Measurements from ENCODE around the gene SMARCA2. TPM values are rescaled to one million over a fixed set of nuclear protein-coding genes. Genes with fewer than 3 reads are reported as not detected.

Gene SMARCA2
- total and polyA plus RNA-seq, 9 donors, result 108 to 404 (median 199) TPM

DNA sequence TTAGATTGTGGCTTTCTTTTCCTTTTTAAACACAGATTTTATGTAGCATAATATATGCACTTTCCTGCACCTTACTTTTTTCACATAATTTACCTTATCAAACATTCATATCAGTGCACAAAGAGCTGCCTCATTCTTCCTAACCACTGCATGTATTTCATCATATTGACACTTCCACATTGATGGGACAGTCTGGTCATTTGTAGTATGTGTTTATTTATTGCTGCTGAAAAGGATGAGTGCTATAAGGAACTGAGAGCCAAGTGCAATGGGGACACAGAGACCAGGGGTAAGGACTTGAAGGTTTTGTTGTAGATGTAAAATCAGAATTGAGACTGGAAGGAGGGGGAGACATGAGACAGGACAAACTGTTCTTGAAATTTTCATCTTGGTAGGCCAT is 193.8 kb downstream of the SMARCA2 start:
- intact Hi-C loops (cut with DNase I), result no loop called here
- no peak for TF ChIP-seq CTCF (IDR thresholded peaks at IDR 0.05)
- TF ChIP-seq EP300 (IDR thresholded peaks at IDR 0.05), result no peak
- no peak for TF ChIP-seq POLR2A (IDR thresholded peaks at IDR 0.05)
- H3K27ac ChIP-seq, result no peak overlapping the region
- H3K27me3 ChIP-seq, result no peaks in the 10 kb centered on the region
- no peak overlapping the region for H3K4me3 ChIP-seq
- H3K9me3 ChIP-seq, result no peaks in the 10 kb centered on the region
- DNase-seq, result no peak
- H3K4me1 ChIP-seq (ENCODE audit: insufficient read depth), result no peaks in the 10 kb centered on the region
- H3K36me3 ChIP-seq, result no peaks in the 10 kb centered on the region

DNA sequence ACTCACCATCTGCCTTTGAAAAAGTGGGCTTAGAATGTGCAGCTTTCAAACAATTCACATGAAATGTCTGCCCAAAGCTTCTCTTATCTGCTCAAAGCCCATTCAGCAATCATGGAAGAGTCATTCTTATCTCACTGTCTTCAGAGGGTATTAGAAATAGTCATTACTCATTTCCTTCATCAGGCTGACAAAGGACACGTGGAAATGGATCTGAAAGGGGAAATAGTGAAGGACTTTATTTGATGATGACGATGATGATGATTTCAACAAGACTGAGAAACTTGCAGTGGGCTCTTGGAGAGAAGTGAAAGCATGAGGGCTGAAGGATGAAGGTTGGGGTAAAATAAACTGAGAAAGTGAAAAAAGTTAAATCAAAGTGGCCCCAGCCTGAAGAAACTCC is 194.3 kb downstream of the SMARCA2 start:
- Histone ChIP-seq H3K4me1 (ENCODE audit: insufficient read depth) (no peaks in the 10 kb centered on the region), H3K27me3 (no peaks in the 10 kb centered on the region), H3K27ac (no peak overlapping the region), H3K4me3 (no peak overlapping the region), H3K9me3 (no peaks in the 10 kb centered on the region), H3K36me3 (no peaks in the 10 kb centered on the region)
- intact Hi-C loops (cut with DNase I), result no loop called here
- WGBS, 3 donors, result 55 to 74% (median 72%) methylated on average over 2 of the region's 2 CpGs
- no peak for TF ChIP-seq EP300 (IDR thresholded peaks at IDR 0.05)
- DNase-seq, result no peak

- Histone ChIP-seq H3K36me3 (no peaks in the 10 kb centered on the region), H3K27me3 (no peaks in the 10 kb centered on the region), H3K4me1 (ENCODE audit: insufficient read depth) (no peaks in the 10 kb centered on the region), H3K4me3 (no peak overlapping the region), H3K9me3 (no peaks in the 10 kb centered on the region), H3K27ac (no peak overlapping the region)
- 91 to 92% (median 91%) methylated on average over 2 of the region's 2 CpGs for WGBS, 3 donors
- intact Hi-C loops (cut with DNase I), result no loop called here
- TF ChIP-seq EP300 (IDR thresholded peaks at IDR 0.05) (no peak), POLR2A (IDR thresholded peaks at IDR 0.05) (no peak), CTCF (IDR thresholded peaks at IDR 0.05) (no peak)
- no peak for DNase-seq
These were observed 195.1 kb downstream of the SMARCA2 start for GRCh38 chr9:2210201-2210600.

- no peaks in the 10 kb centered on the region for H3K36me3 ChIP-seq
- no peak overlapping the region for H3K27ac ChIP-seq
- WGBS, 3 donors, result 75 to 88% (median 83%) methylated on average over 6 of the region's 6 CpGs
- H3K4me1 ChIP-seq (ENCODE audit: insufficient read depth), result no peaks in the 10 kb centered on the region
- no peaks in the 10 kb centered on the region for H3K9me3 ChIP-seq
- no peak overlapping the region for H3K4me3 ChIP-seq
- no peaks in the 10 kb centered on the region for H3K27me3 ChIP-seq
- intact Hi-C loops (cut with DNase I), result no loop called here
- TF ChIP-seq EP300 (IDR thresholded peaks at IDR 0.05), result no peak
- no peak for TF ChIP-seq POLR2A (IDR thresholded peaks at IDR 0.05)
- no peak for TF ChIP-seq CTCF (IDR thresholded peaks at IDR 0.05)
- no peak for DNase-seq
These were observed 198.8 kb downstream of the SMARCA2 start for GRCh38 chr9:2213830-2214468.

DNA sequence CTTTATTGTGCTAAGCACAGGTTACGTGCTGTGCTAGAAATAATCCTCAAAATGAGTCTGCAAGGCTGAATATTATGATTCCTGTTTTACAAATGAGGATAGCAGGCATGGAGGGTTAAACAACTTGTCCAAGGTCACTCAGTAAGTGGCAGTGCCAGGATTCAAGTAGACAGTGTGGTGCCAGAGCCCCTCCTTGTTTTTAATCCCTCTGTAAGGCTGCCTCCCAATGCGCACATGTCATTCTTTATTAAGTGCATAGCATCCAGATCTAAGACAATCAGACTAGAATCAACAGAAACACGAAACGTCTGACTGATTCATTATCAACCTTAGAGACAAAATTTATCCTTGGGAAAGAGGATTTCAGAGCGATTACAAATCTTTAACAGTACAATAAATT is 199.6 kb downstream of the SMARCA2 start:
- Histone ChIP-seq H3K36me3 (no peaks in the 10 kb centered on the region), H3K27me3 (no peaks in the 10 kb centered on the region), H3K27ac (no peak overlapping the region), H3K9me3 (no peaks in the 10 kb centered on the region), H3K4me1 (ENCODE audit: insufficient read depth) (no peaks in the 10 kb centered on the region), H3K4me3 (no peak overlapping the region)
- no peak for DNase-seq
- intact Hi-C loops (cut with DNase I), result no loop called here
- 68 to 75% (median 72%) methylated on average over 5 of the region's 5 CpGs for WGBS, 3 donors
- no peak for TF ChIP-seq POLR2A (IDR thresholded peaks at IDR 0.05)
- no peak for TF ChIP-seq EP300 (IDR thresholded peaks at IDR 0.05)
- TF ChIP-seq CTCF (IDR thresholded peaks at IDR 0.05), result no peak
